ENCODE data around the gene PDE6A. TPM values are rescaled to one million over a fixed set of nuclear protein-coding genes. Genes with fewer than 3 reads are reported as not detected.

Gene PDE6A
- total and polyA plus RNA-seq, 9 of the 15 experiments (the other 6 are each of a cell fraction or from before 2014, with no cell fraction given), result 0.01 to 0.04 (median 0.01) TPM; not detected in 6

- TF ChIP-seq HOMEZ (CRISPR knock-in tag; IDR thresholded peaks at IDR 0.05), result no peak
- TF ChIP-seq HMG20B (CRISPR knock-in tag; IDR thresholded peaks at IDR 0.05), result no peak
- TF ChIP-seq, protein P1, sequence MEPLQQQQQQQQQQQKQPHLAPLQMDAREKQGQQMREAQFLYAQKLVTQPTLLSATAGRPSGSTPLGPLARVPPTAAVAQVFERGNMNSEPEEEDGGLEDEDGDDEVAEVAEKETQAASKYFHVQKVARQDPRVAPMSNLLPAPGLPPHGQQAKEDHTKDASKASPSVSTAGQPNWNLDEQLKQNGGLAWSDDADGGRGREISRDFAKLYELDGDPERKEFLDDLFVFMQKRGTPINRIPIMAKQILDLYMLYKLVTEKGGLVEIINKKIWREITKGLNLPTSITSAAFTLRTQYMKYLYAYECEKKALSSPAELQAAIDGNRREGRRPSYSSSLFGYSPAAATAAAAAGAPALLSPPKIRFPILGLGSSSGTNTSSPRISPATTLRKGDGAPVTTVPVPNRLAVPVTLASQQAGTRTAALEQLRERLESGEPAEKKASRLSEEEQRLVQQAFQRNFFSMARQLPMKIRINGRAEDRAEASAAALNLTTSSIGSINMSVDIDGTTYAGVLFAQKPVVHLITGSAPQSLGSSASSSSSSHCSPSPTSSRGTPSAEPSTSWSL (CRISPR knock-in tag; IDR thresholded peaks at IDR 0.05; ENCODE audit: borderline replicate concordance), result no peak
- TF ChIP-seq CBX2 (IDR thresholded peaks at IDR 0.05; ENCODE audit: insufficient read depth, low read length, poor library complexity, severe bottlenecking), result no peak
- no peak for TF ChIP-seq SMAD2 (IDR thresholded peaks at IDR 0.05; ENCODE audit: low read depth, low read length)
- TF ChIP-seq ZFP30 (CRISPR knock-in tag; IDR thresholded peaks at IDR 0.05; ENCODE audit: borderline replicate concordance), result no peak
- TF ChIP-seq, protein P2, sequence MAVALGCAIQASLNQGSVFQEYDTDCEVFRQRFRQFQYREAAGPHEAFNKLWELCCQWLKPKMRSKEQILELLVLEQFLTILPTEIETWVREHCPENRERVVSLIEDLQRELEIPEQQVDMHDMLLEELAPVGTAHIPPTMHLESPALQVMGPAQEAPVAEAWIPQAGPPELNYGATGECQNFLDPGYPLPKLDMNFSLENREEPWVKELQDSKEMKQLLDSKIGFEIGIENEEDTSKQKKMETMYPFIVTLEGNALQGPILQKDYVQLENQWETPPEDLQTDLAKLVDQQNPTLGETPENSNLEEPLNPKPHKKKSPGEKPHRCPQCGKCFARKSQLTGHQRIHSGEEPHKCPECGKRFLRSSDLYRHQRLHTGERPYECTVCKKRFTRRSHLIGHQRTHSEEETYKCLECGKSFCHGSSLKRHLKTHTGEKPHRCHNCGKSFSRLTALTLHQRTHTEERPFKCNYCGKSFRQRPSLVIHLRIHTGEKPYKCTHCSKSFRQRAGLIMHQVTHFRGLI (CRISPR knock-in tag; IDR thresholded peaks at IDR 0.05), result no peak; the same call in 1 of the 2 replicates
- no peak for TF ChIP-seq TSHZ1 (CRISPR knock-in tag; IDR thresholded peaks at IDR 0.05)
- TF ChIP-seq CREB3L1 (IDR thresholded peaks at IDR 0.05; ENCODE audit: borderline replicate concordance, low read depth), result no peak
- TF ChIP-seq RFX1 (IDR thresholded peaks at IDR 0.05), result no peak
- TF ChIP-seq POLR2AphosphoS5 (IDR thresholded peaks at IDR 0.05; ENCODE audit: control insufficient read depth, insufficient read depth, low read depth, low read length), result 0 out of 2 replicates have a peak, but pooled peaks have one; percentile 35
- no peak for TF ChIP-seq MYC (IDR thresholded peaks at IDR 0.05; ENCODE audit: low read depth, low read length)
- TF ChIP-seq MYC (CRISPR knock-in tag; IDR thresholded peaks at IDR 0.05; ENCODE audit: borderline replicate concordance, low read depth), result no peak
- TF ChIP-seq FOXJ2 (tag; IDR thresholded peaks at IDR 0.05), result 0 out of 2 replicates have a peak, but pooled peaks have one; percentile 19
- peak; percentile 84 for TF ChIP-seq TEAD4 (IDR thresholded peaks at IDR 0.05; ENCODE audit: low read length)
- TF ChIP-seq TEAD4 (CRISPR knock-in tag; IDR thresholded peaks at IDR 0.05; ENCODE audit: borderline replicate concordance), result no peak
- TF ChIP-seq SAP30 (IDR thresholded peaks at IDR 0.05; ENCODE audit: borderline replicate concordance, insufficient read depth, low read depth, low read length, poor library complexity, severe bottlenecking), result no peak
These were observed 4.5 kb downstream of the PDE6A start (continued) for GRCh38 chr5:149940077-149940574.
